HUDEP-2 (cell line): Measurements from ENCODE around the gene EPN3.

Experiments
- DNase-seq, 76 experiments: peaks; one replicate each; lab custom pipeline; 2025; ENCODE audit not compliant: unreplicated experiment in 76 of 76; lab: John Stamatoyannopoulos, UW

EPN3 gene

DNA sequence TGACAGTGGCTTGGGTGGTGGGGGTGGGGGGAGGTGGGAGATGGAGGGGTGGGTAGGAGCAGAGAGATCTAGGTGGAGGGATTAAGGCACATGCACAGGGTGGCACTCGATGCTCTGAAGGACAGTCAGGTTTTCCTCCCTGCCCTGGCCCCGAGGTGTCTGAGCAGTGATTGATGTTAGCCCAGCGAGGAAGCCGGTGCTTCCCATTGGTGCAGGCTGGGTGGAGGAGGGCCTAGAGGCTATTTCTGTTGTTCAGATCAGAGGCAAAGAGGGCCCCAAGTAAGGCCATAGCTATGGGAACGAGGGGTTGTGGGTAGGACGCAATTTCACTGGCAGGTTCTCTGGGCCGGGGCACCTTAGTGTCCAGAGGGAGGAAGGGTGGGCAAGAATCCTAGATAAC lies 51.1 kb downstream of the EPN3 start:
- no peak for DNase-seq

DNA sequence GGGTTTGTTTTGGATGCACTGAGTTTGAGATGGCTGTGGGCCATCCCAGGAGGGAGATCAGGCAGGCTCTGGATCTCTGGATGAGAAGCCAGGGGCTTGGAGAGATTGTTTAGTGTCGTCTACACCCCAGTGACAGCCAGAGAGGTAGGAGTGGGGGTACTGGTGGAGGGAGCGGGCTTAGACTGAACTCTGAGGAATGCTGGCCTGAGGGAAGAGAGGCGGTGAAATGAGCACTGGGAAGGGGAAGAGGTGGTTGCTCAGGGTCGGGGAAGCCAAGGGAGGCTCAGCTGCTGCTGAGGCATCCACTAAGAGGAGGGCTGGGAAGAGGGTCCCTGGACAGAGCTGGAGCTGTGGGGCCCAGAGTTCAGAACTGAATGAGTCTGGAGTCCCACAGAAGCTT lies 51.6 kb downstream of the EPN3 start:
- no peak for DNase-seq

DNA sequence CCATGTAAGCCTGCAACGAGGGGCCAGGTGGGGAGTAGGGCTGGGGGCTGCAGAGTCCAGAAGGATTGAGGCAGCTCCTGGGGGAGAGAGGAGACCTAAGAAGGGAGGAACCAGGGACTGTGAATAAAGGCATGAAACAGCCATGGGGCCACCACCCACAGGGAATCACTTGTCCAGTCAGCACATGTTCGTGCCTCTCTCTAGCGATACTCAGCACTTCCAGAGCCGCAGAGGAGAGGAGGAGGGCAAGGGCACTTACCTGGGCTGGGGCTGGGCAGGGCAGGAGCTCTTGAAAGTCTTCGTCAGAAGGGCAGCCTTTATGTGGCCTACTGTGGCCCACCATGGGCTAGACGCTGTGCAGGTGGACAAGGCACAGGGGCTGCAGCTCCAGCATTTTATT lies 52.2 kb downstream of the EPN3 start:
- no peak for DNase-seq

DNA sequence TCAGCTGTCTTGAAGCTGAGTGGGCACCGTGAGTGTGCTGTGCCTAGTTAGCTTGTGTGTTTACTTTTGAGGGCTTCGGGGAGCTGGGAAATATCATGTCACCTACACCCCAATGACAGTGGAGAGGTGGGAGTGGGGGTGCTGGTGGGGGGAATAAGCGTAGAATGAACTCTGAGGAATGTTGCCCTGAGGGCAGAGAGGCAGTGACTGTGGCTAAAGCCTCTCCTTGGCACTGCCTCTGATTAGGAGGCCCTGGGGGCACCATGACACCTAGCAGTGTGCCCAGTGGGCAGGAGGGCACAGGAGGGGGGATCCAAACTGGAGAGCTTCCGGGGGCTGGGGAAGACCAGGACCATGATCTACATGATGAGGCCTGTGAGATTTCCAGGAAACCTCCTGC lies 52.8 kb downstream of the EPN3 start:
- no peak for DNase-seq

DNA sequence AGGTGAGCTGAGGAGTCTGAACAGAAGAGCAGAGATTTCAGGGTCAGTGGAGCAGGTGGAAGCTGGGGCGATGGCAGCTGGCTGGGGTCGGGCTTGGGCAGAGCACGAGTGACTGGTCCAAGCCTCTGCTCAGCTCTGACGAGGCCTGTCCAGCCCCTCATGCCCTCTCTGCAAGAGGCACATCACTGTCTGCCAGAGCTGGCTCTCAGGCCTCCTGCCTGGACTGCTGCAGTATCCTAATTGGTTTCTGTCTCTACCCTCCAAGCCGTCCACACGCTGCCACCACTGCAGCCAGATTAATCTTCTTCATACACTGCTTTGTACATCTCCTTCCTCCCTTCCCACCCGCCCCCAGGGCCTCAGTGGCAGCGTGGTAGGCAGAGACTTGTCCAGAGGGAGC lies 53.4 kb downstream of the EPN3 start:
- DNase-seq, result no peak

DNA sequence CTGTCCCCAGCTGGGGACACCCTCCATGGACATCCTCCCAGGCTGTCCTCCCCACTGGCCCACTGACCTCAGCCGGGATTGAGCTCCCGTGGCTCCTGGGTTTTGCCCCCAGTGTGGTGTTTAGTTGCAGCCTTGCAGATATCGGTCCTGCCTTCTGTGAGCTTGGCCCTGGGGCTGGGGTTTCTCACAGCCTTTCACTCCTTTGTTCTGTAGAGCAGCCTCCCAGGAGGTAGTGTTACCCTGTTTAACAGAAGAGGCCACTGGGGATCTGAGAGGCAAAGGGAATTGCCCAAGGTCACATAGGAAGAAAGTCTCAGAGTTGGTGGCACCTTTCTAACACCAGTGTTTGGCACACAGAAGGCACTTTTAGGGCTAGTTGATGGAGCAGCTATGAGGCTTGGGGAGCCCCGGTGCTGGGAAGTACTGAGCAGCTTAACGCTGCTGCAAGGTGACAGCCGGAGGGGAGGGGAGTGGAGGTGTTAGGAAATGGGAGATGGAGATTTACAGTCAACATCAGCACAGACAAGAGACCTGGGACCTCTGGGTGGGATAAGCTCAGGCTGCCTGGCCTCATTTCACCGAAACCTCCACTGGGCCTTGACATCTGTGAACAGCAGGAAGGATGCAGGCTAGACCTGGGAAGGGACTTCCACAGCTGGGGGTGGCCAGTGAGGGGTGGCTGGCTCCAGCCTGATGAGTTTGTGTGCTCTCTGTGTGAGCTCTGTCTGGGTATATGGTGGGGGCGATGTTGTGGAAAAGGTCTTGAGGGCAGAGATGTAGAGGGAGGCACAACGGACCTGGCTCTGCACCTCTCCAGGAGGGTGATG lies 54.1 kb downstream of the EPN3 start:
- DNase-seq, result no peak

DNA sequence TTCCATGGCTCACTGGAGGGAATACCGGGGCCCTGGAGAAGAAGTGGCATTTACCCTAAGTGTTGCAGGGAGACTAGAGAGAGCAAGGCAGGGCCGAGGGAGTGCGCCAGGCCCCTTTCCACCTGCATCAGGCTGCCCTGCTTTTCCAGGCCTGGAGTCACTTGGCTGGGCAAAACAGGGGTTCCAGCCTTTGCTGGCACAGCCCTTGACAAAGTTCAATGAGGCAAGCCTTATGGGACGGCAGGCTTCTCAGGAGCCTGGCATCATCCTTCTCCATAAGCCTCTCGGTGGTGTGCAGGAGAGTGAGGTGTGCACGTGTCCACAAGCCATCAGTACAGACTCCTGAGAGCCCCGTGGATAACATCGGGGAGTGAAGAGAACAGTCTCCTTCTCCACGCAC lies 55.0 kb downstream of the EPN3 start:
- no peak for DNase-seq

DNA sequence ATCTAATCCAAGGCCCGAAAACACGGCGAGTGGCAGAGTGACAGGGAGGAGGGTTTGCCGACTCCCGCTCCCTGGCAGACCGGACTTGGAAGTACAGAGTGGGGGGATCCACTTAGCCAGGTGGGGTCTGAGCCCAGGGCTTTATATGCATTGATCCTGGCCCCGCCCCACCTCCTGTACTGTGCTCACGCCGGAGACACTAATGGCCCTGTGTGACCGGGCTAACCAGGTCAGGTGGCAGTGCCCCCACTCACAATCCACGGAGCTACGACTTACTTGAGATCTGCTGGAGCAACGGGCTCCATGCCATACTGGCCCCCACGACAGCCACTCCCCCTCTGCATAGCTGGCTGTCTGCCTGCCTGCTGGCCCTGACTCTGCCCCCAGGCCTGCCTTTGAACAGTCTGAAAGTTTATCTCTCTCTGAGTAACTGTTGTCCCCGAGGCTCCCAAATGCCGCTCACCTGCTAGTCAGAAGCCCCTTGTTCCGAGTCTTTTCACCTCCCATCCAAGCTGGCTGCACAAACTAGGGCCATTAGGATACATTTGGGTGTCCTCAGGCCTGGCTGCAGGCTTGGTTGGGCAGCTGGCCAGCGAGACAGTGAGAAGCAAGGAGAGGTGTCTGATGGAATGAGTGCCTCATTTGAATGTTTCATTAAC lies 56.0 kb downstream of the EPN3 start:
- DNase-seq, result peak in 6 of 76 experiments; percentile 6 to 47 (median 24)

DNA sequence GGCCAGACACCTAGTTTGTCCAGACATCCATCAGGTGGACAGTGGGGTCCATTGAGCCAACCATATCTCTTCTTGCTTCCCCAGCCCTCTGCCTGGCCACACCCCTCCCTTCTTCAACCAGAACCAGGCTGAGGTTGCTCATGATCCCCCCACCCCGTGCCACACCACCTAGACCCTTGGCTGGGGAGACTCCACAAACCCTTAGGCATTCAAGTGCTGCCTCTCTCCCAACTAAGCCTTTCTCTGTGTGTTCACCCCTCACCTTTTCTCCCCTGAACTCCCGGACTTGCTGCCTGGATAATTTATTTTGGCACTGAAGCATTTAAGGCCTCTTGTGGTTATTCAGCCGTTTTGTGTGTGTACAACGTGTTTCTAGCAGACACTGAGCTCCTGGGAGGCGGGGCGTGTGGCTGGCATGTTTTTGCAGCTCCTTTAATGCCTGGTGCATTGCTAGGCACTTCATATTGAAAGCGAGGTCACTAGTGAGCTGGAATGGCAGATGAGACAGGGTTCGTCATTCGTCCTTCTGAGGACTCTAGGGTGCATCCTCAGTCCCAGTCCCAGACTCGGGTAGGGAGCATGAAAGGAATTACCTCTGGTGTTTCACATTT lies 56.7 kb downstream of the EPN3 start:
- DNase-seq, result no peak

DNA sequence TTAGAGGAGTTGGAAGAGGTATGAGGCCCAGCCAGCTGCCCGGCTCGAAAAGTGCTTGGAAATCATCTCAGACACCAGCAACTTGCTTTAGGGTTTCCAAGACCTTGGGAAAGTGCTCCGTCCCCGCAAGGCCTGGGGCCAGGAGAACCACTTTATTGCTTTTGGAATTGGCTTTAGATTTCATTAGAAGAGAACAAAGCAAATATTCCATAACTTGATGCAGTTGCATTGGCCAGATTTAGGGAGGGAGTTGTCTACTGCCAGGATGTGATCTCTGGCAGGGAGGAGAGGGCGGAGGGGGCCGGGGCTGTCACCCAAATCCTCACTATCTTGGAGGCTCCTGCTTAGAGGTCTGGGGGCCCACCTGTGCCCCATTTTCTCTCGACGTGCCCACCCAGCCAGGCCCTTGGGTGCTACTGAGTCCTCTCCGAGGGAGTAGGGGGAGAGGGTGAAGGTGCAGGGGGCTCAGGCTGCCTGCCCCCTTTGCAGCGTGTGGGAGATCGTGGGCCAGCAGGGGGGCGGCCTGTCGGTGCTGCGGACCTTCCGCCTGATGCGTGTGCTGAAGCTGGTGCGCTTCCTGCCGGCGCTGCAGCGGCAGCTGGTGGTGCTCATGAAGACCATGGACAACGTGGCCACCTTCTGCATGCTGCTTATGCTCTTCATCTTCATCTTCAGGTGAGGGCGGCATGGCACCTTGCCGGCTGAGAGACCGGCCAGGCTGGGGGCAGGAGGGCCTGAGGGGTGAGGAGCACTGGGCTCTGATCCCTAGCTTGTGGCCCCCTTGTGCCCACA lies 58.6 kb downstream of the EPN3 start:
- no peak for DNase-seq

DNA sequence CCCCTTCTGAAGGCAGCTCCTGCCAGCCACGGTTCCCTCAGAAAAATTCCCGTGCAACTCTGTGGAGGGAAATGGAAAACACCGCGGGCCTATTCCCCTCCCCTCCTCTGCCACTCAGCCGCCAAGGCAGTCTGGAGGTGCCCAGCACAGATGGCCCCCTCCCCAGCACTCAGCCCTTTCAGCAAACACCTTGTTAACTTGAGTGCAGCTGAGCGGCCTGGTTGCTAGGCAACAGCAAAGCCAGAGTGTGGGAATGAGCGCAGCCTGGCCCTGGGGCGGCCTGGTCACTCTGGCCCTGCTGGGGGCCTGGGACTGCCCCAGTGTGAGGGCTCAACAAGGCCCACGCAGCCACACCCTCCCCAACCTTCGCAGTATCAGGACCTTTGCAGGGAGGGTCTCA lies 60.8 kb downstream of the EPN3 start:
- DNase-seq, result no peak
